ENCODE results near the gene CAB39. TPM values are rescaled to one million over a fixed set of nuclear protein-coding genes. Genes with fewer than 3 reads are reported as not detected.
A peak's percentile ranks its signal among the peaks of the same experiment; 100 is the strongest.

Gene CAB39
- total and polyA plus RNA-seq, 11 donors, result 28.6 to 99.2 (median 84.2) TPM

DNA sequence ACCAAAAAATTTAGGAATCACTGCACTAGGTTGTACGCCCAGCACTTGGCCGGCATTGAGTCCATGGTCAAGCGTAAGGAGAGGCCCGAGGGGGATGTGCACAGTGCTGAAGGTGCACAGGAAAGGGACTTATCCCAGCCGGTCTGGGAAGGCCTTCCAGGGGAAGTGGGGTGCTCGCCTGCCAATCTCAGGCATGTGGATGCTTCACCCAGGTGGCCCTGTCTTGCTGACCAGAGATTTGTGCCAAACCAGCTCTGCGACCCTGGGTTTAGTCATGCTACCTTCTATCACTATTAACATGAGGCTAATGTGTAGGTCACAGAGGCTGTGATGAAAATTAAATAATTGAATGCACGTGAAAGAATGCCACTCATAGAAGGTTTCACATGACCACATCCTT, 150.4 kb downstream of the CAB39 start:
- no peak for TF ChIP-seq POLR2A (IDR thresholded peaks at IDR 0.05)
- TF ChIP-seq, protein P1, sequence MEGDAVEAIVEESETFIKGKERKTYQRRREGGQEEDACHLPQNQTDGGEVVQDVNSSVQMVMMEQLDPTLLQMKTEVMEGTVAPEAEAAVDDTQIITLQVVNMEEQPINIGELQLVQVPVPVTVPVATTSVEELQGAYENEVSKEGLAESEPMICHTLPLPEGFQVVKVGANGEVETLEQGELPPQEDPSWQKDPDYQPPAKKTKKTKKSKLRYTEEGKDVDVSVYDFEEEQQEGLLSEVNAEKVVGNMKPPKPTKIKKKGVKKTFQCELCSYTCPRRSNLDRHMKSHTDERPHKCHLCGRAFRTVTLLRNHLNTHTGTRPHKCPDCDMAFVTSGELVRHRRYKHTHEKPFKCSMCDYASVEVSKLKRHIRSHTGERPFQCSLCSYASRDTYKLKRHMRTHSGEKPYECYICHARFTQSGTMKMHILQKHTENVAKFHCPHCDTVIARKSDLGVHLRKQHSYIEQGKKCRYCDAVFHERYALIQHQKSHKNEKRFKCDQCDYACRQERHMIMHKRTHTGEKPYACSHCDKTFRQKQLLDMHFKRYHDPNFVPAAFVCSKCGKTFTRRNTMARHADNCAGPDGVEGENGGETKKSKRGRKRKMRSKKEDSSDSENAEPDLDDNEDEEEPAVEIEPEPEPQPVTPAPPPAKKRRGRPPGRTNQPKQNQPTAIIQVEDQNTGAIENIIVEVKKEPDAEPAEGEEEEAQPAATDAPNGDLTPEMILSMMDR (IDR thresholded peaks at IDR 0.05), result no peak
- peaks cover 0 to 35% (median 11%) of the 10 kb centered on the region in 12 donors for H3K4me1 ChIP-seq
- no peak for DNase-seq
- no peak overlapping the region for H3K27ac ChIP-seq
- no peak for ATAC-seq
- peaks cover 0 to 47% (median 18%) of the 10 kb centered on the region in 9 donors for H3K27me3 ChIP-seq
- intact Hi-C loops (cut with DNase I), result no loop called here
- H3K9me3 ChIP-seq, result no peaks in the 10 kb centered on the region
- no peak overlapping the region for H3K4me3 ChIP-seq
- WGBS, 4 donors, result 71 to 79% (median 73%) methylated on average over 8 of the region's 8 CpGs
- no peaks in the 10 kb centered on the region for H3K36me3 ChIP-seq

DNA sequence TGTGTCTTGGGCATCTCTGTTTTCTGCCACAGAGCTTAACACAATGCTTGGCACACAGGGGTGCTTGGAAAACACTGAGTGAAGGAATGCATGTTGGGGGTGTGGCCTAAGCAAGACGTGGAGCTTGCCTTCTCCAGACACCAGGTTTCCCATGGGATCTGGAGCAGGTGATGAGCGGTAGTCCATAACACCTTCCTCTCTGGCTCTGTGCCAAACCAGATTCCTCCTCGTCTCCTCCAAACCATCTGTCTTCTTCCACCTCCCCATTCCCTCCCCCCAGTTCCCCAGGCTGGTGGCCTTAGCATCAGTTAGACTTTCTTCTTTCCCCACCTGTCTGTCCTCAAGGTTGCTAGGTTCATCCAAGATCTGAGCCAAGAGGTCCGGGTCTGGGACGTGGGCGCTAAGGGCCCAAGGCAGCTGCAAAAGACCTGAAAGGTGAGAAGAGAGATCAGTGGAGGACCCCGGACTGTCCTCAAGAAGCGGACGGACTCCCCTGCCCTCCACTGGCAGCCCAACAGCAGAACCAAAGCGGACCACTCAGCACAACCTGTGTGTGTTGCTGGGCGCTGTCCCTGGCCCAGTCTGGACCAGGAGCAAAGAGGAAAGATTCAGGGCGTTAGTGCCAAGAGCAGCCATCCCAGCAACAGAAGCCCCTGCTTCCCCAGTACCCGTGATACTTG, 150.9 kb downstream of the CAB39 start:
- Histone ChIP-seq H3K36me3 (no peaks in the 10 kb centered on the region), H3K9me3 (no peaks in the 10 kb centered on the region), H3K4me1 (peaks cover 0 to 37% (median 14%) of the 10 kb centered on the region in 12 donors), H3K4me3 (no peak overlapping the region), H3K27me3 (peaks cover 0 to 42% (median 18%) of the 10 kb centered on the region in 9 donors), H3K27ac (no peak overlapping the region)
- TF ChIP-seq, protein P1 (IDR thresholded peaks at IDR 0.05), result no peak
- TF ChIP-seq POLR2A (IDR thresholded peaks at IDR 0.05), result no peak
- WGBS, 4 donors, result 77 to 83% (median 79%) methylated on average over 13 of the region's 13 CpGs
- intact Hi-C loops (cut with DNase I), result no loop called here
- ATAC-seq (no peak), DNase-seq (no peak)

- Histone ChIP-seq H3K36me3 (no peaks in the 10 kb centered on the region), H3K9me3 (no peaks in the 10 kb centered on the region), H3K27me3 (peaks cover 0 to 38% (median 18%) of the 10 kb centered on the region in 9 donors), H3K4me1 (peaks cover 0 to 40% (median 15%) of the 10 kb centered on the region in 12 donors), H3K4me3 (peak overlapping the region; percentile 48 to 93 (median 76)), H3K27ac (peak overlapping the region in 1 of 12 donors; percentile 73)
- intact Hi-C loops (cut with DNase I), result no loop called here
- 49 to 60% (median 50%) methylated on average over 15 to 18 of the region's 18 CpGs for WGBS, 4 donors
- ATAC-seq, result no peak
- no peak for DNase-seq
- TF ChIP-seq, protein P1 (IDR thresholded peaks at IDR 0.05), result no peak
Observed at GRCh38 chr2:230864122-230864604, 151.5 kb downstream of the CAB39 start.

GRCh38 chr2:230864605-230865306, 152.1 kb downstream of the CAB39 start, which contains the start of gene ITM2C:
Gene ITM2C (plus strand): TSS chr2:230864942. CDS start chr2:230865026, 84 bp downstream.
- Histone ChIP-seq H3K27me3 (peaks cover 0 to 38% (median 16%) of the 10 kb centered on the region in 9 donors), H3K36me3 (no peaks in the 10 kb centered on the region), H3K9me3 (no peaks in the 10 kb centered on the region), H3K4me3 (peak within 1 kb of the TSS; percentile 48 to 93 (median 76)), H3K4me1 (peaks cover 0 to 46% (median 16%) of the 10 kb centered on the region in 12 donors), H3K27ac (peak within 1 kb of the TSS in 5 of 12 donors; percentile 43 to 73 (median 58))
- intact Hi-C loops (cut with DNase I), result loop anchor here in 1 of 10 donors (5.0 kb wide), 1 partner anchor 48 kb away; no protein-coding TSS in a partner anchor
- peak; percentile 70 to 83 (median 71) for DNase-seq
- peak in 3 of 4 donors; percentile 76 to 90 (median 83) for ATAC-seq
- no peak for TF ChIP-seq POLR2A (IDR thresholded peaks at IDR 0.05)
- TF ChIP-seq, protein P1 (IDR thresholded peaks at IDR 0.05), result peak in 8 of 12 donors; percentile 28 to 59 (median 44)
- WGBS, 4 donors, result 0 to 1% (median 1%) methylated on average over 28 to 76 of the region's 76 CpGs
